ENCODE data around the gene HECTD2. TPM values are rescaled to one million over a fixed set of nuclear protein-coding genes. Genes with fewer than 3 reads are reported as not detected.

HECTD2 gene
- total RNA-seq, 1 experiment from 2014 or later: 5.2 TPM

DNA sequence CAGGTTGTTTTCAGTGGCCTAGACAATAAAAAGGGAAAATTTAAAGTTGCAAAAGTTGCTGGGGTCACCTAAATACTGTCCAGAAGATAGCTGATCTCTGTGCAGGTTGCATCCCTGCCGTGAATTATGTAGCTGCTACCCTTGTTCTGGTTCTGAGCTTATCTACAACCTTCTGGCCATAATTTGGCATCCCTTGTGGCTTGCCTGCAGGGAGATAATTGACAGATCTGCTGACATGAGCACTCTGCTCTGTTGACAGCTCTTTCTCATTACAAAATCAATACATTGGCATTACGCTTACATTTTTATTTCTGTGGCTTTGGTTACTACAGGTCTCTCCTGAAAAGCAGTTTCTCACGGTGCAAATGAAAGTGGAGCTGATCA lies 29.3 kb upstream of the HECTD2 start:
- Histone ChIP-seq H3K4me2 (no peak overlapping the region), H3K27me3 (ENCODE audit: insufficient read depth, low read depth) (0 out of 2 replicates have a peak, but pooled peaks cover 1% of the 10 kb centered on the region), H3K4me3 (no peak overlapping the region), H3K27ac (no peak overlapping the region), H4K20me1 (ENCODE audit: insufficient read depth) (no peaks in the 10 kb centered on the region), H3K79me2 (ENCODE audit: low read depth) (no peaks in the 10 kb centered on the region), H3K9me2 (ENCODE audit: insufficient read depth) (no peaks in the 10 kb centered on the region), H3F3A (ENCODE audit: insufficient read depth, low read depth) (no peaks in the 10 kb centered on the region), H2AFZ (no peak overlapping the region), H3K36me3 (ENCODE audit: low read depth) (no peaks in the 10 kb centered on the region), H3K9me3 (ENCODE audit: insufficient read depth, low read depth) (no peaks in the 10 kb centered on the region), H3K4me1 (replicated peaks; ENCODE audit: insufficient read depth) (no peaks in the 10 kb centered on the region)
- DNase-seq: no peak
- intact Hi-C loops (cut with micrococcal nuclease; ENCODE audit: unreplicated experiment): no loop called here
- ChIA-PET CTCF (no interaction called here), POLR2A (ENCODE audit: unreplicated experiment) (no interaction called here)
- no TSS peak for BruUV-seq (replicated peaks)
- TF ChIP-seq, protein P1, sequence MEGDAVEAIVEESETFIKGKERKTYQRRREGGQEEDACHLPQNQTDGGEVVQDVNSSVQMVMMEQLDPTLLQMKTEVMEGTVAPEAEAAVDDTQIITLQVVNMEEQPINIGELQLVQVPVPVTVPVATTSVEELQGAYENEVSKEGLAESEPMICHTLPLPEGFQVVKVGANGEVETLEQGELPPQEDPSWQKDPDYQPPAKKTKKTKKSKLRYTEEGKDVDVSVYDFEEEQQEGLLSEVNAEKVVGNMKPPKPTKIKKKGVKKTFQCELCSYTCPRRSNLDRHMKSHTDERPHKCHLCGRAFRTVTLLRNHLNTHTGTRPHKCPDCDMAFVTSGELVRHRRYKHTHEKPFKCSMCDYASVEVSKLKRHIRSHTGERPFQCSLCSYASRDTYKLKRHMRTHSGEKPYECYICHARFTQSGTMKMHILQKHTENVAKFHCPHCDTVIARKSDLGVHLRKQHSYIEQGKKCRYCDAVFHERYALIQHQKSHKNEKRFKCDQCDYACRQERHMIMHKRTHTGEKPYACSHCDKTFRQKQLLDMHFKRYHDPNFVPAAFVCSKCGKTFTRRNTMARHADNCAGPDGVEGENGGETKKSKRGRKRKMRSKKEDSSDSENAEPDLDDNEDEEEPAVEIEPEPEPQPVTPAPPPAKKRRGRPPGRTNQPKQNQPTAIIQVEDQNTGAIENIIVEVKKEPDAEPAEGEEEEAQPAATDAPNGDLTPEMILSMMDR (conservative IDR thresholded peaks at IDR 0.05): no peak
- TF ChIP-seq EZH2 (IDR thresholded peaks at IDR 0.05; ENCODE audit: low read depth): no peak

DNA sequence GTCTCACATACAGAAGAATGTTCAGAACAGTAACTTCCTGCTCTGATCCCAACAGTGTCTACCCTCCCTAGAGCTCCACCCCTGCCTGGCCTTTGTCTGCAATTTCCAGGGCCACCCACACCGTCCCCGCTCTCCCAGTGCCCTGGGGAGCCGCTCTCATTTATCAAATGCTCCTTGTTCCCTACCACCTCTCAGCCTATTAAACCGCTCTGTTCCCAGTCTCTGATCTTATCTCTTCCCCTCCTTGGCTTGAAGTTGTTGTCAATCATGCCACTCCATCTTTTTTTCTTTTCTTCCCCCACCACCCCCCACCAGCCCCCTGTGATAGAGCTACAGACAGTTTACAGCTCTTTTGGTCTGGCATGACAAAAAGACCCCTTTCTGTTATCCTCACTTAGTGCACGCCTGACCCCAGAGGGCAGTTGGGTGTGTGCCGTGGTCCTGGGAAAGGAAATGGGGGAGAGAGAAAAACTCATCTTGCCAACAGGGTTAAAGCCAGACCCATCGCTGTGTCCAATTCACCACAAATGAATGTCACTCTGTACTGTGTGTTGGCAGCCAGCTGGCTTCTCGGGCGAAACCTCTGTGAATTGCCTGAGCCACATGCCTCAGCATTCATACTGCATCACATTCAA lies 28.8 kb upstream of the HECTD2 start:
- DNase-seq: no peak
- no peaks in the 10 kb centered on the region for H4K20me1 ChIP-seq (ENCODE audit: insufficient read depth)

DNA sequence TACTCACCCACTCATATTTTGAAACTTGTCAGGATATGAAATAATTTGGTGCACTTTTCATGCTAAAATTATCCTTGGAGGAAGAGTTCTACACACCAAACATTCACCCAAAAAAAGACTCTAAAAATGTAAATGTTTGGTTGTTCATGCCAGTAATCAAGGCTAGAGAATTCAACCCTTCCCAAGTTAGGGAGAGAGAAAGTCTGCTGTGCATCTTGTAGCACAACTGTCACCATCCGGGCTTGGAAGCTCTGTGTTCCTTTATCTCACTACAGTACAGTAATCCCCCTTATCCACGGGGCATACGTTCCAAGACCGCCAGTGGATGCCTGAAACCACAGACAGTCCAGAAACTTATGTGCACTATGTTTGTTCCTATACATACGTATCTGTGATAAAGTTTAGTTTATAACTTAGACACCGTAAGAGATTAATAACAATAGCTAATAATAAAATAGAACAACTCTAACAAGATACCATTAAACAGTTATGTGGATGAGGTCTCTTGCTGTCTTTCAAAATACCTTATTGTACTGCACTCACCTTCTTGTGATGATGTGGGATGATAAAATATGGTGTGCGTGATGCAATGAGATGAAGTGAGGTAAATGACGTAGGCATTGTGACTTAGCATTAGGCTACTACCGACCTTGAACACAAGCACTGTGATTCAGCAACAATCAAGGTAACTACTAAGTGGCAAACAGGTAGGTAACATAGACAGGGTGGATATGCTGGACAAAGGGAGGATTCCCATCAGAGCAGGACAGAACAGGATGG lies 24.6 kb upstream of the HECTD2 start:
- TF ChIP-seq, protein P1 (conservative IDR thresholded peaks at IDR 0.05): no peak
- no peak for TF ChIP-seq EZH2 (IDR thresholded peaks at IDR 0.05; ENCODE audit: low read depth)
- ChIA-PET CTCF (no interaction called here), POLR2A (ENCODE audit: unreplicated experiment) (no interaction called here)
- no peaks in the 10 kb centered on the region for H3K9me3 ChIP-seq (ENCODE audit: insufficient read depth, low read depth)
- H3K4me1 ChIP-seq (replicated peaks; ENCODE audit: insufficient read depth): no peaks in the 10 kb centered on the region
- no peak overlapping the region for H3K4me2 ChIP-seq
- no peaks in the 10 kb centered on the region for H3K79me2 ChIP-seq (ENCODE audit: low read depth)
- no peaks in the 10 kb centered on the region for H3F3A ChIP-seq (ENCODE audit: insufficient read depth, low read depth)
- intact Hi-C loops (cut with micrococcal nuclease; ENCODE audit: unreplicated experiment): no loop called here
- no peak overlapping the region for H2AFZ ChIP-seq
- no peaks in the 10 kb centered on the region for H4K20me1 ChIP-seq (ENCODE audit: insufficient read depth)
- H3K36me3 ChIP-seq (ENCODE audit: low read depth): no peaks in the 10 kb centered on the region
- 0 out of 2 replicates have a peak, but pooled peaks cover 4% of the 10 kb centered on the region for H3K27me3 ChIP-seq (ENCODE audit: insufficient read depth, low read depth)
- BruUV-seq (replicated peaks): no TSS peak
- no peaks in the 10 kb centered on the region for H3K9me2 ChIP-seq (ENCODE audit: insufficient read depth)
- H3K4me3 ChIP-seq: no peak overlapping the region
- H3K27ac ChIP-seq: no peak overlapping the region
- DNase-seq: no peak

More for the DNA sequence above, 28.8 kb upstream of the HECTD2 start:
- ChIA-PET CTCF (no interaction called here), POLR2A (ENCODE audit: unreplicated experiment) (no interaction called here)
- Histone ChIP-seq H3F3A (ENCODE audit: insufficient read depth, low read depth) (no peaks in the 10 kb centered on the region), H3K9me2 (ENCODE audit: insufficient read depth) (no peaks in the 10 kb centered on the region), H3K27ac (no peak overlapping the region), H3K36me3 (ENCODE audit: low read depth) (no peaks in the 10 kb centered on the region), H3K27me3 (ENCODE audit: insufficient read depth, low read depth) (0 out of 2 replicates have a peak, but pooled peaks cover 4% of the 10 kb centered on the region), H2AFZ (no peak overlapping the region), H3K4me2 (no peak overlapping the region), H3K79me2 (ENCODE audit: low read depth) (no peaks in the 10 kb centered on the region), H3K9me3 (ENCODE audit: insufficient read depth, low read depth) (no peaks in the 10 kb centered on the region), H3K4me3 (no peak overlapping the region), H3K4me1 (replicated peaks; ENCODE audit: insufficient read depth) (no peaks in the 10 kb centered on the region)
- no TSS peak for BruUV-seq (replicated peaks)
- no peak for TF ChIP-seq EZH2 (IDR thresholded peaks at IDR 0.05; ENCODE audit: low read depth)
- TF ChIP-seq, protein P1 (conservative IDR thresholded peaks at IDR 0.05): no peak
- intact Hi-C loops (cut with micrococcal nuclease; ENCODE audit: unreplicated experiment): no loop called here
